K562 (cell line): Measurements from ENCODE around the gene SPECC1L. TPM values are rescaled to one million over a fixed set of nuclear protein-coding genes. Genes with fewer than 3 reads are reported as not detected.

ENCODE experiments used
- DPF2 ChIP-seq: fragments of 450-650 bp; IDR thresholded peaks from 2 replicates; pipeline ENCODE4 v1.6.1; 2016
- L3MBTL2 ChIP-seq: fragments of 450-650 bp; IDR thresholded peaks from 2 replicates; pipeline ENCODE4 v1.6.1; 2016; ENCODE audit warnings: mild to moderate bottlenecking, moderate library complexity
- NR4A1 ChIP-seq, 2 experiments: fragments of 250-450 bp in 1 of 2; fragments of 450-650 bp in 1 of 2; sonication (Bioruptor Pico) in 1 of 2; IDR thresholded peaks; 2 replicates each; pipeline versions ENCODE4 v1.4.0 to v1.6.1; 2016 to 2020; ENCODE audit warnings: mild to moderate bottlenecking in 2 of 2, missing compliant biosample characterization in 1 of 2, missing genetic modification characterization in 1 of 2, moderate library complexity in 1 of 2
- ZNF436 ChIP-seq: fragments of 250-450, 450-650 bp; sonication (Bioruptor Pico); formaldehyde crosslinking; IDR thresholded peaks from 2 replicates; pipeline ENCODE4 v1.7.0; 2020; ENCODE audit warnings: mild to moderate bottlenecking
- polyA plus RNA-seq, 8 experiments: library from polyadenylated mRNA; depleted of rRNA in 4 of 8; stranded (reverse) in 5 of 8; unstranded in 3 of 8; fragments of >200 nt; fragmentation: Nextera tagmentation in 2 of 8; fragmentation: Illumina TruSeq in 1 of 8; extraction: Ambion mirVana in 2 of 8; extraction: Trizol in 1 of 8; gene quantifications; 2 replicates each; pipeline versions ENCODE4 v1.2.1 to v1.2.3, GENCODE V29; 2011 to 2014; ENCODE audit warnings: inconsistent platforms in 1 of 8, missing spikeins in 1 of 8
- total RNA-seq, 7 experiments: library from RNA; depleted of rRNA in 6 of 7; stranded (reverse); fragments of >200 nt in 6 of 7; fragmentation: Illumina TruSeq in 2 of 7; extraction: Trizol in 2 of 7; gene quantifications; 2 replicates each; pipeline versions ENCODE4 v1.2.1 to v1.2.3, GENCODE V29; 2011 to 2021; ENCODE audit warnings: low replicate concordance in 1 of 7
- TF ChIP-seq, protein P1 (sequence below), 2 experiments: fragments of 450-650 bp; IDR thresholded peaks; 2 replicates each; pipeline ENCODE4 v1.6.1; 2018; ENCODE audit warnings: mild to moderate bottlenecking in 2 of 2, low read depth in 1 of 2; ENCODE audit not compliant: partially characterized antibody in 2 of 2
- TF ChIP-seq, protein P2 (sequence below), 2 experiments: IDR thresholded peaks in 1 of 2; conservative IDR thresholded peaks in 1 of 2; 2 replicates each; pipeline ENCODE4 v1.6.1; 2016; ENCODE audit warnings: low read depth in 2 of 2, mild to moderate bottlenecking in 1 of 2, missing compliant biosample characterization in 1 of 2, missing genetic modification characterization in 1 of 2, moderate library complexity in 1 of 2
- TF ChIP-seq, protein P3 (sequence below): fragments of 250-450 bp; sonication (Bioruptor Pico); IDR thresholded peaks from 2 replicates; pipeline ENCODE4 v1.8.0; 2022; ENCODE audit warnings: moderate library complexity, mild to moderate bottlenecking, inconsistent platforms

SPECC1L gene
- total and polyA plus RNA-seq, 9 of the 15 experiments (the other 6 are each of a cell fraction or from before 2014, with no cell fraction given): 1.4 to 27.9 (median 14.5) TPM

DNA sequence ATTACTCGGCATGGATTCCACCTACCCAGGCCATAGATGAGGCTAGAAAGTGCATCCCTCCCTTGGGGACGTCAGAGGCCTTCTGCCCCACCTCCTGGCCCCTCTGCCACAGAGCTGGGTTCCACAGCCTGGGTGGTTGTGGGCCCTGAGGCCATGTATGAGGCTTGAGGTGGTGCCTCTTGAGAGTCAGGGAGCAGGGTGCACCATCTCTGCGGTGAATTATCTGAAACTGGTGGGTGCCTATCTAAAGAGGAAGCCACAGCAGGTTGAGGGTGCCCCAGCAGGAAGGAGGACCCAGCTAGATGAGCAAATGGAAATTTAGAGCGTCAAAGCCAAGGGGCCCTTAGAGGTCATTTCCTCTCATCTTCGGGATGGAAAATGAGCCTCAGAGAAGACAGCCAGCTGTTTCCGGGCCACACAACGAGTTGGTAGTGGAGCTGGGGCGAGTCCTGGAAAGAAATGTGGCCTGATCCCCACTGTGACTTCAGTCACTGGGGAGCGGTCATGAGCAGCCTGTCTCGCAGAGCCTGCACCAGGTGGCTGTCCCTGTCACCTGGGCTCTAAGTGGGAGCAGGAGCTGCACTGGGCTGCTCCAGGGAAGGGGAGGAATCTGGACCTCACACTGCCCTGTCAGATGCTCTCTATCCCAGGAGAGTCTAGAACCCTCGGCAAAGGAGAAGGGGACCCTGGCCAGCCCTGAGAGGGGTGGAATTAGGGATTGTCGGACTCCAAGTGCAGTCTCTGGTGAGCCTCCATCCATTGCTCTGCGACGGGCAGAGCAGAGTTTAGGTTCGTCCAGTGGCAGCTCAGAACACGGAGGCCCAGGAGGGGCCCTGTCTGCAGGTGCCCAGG is 164.1 kb downstream of the SPECC1L start (continued):
- TF ChIP-seq DPF2 (no peak), ZNF436 (CRISPR knock-in tag) (no peak), NR4A1 (CRISPR knock-in tag; IDR thresholded peaks at IDR 0.05) (no peak), NR4A1 (tag; IDR thresholded peaks at IDR 0.05) (no peak), L3MBTL2 (no peak)
- TF ChIP-seq, protein P1, sequence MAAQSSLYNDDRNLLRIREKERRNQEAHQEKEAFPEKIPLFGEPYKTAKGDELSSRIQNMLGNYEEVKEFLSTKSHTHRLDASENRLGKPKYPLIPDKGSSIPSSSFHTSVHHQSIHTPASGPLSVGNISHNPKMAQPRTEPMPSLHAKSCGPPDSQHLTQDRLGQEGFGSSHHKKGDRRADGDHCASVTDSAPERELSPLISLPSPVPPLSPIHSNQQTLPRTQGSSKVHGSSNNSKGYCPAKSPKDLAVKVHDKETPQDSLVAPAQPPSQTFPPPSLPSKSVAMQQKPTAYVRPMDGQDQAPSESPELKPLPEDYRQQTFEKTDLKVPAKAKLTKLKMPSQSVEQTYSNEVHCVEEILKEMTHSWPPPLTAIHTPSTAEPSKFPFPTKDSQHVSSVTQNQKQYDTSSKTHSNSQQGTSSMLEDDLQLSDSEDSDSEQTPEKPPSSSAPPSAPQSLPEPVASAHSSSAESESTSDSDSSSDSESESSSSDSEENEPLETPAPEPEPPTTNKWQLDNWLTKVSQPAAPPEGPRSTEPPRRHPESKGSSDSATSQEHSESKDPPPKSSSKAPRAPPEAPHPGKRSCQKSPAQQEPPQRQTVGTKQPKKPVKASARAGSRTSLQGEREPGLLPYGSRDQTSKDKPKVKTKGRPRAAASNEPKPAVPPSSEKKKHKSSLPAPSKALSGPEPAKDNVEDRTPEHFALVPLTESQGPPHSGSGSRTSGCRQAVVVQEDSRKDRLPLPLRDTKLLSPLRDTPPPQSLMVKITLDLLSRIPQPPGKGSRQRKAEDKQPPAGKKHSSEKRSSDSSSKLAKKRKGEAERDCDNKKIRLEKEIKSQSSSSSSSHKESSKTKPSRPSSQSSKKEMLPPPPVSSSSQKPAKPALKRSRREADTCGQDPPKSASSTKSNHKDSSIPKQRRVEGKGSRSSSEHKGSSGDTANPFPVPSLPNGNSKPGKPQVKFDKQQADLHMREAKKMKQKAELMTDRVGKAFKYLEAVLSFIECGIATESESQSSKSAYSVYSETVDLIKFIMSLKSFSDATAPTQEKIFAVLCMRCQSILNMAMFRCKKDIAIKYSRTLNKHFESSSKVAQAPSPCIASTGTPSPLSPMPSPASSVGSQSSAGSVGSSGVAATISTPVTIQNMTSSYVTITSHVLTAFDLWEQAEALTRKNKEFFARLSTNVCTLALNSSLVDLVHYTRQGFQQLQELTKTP (IDR thresholded peaks at IDR 0.05; ENCODE audit: low read depth in 1 of 2, partially characterized antibody in 2 of 2): no peak
- TF ChIP-seq, protein P2, sequence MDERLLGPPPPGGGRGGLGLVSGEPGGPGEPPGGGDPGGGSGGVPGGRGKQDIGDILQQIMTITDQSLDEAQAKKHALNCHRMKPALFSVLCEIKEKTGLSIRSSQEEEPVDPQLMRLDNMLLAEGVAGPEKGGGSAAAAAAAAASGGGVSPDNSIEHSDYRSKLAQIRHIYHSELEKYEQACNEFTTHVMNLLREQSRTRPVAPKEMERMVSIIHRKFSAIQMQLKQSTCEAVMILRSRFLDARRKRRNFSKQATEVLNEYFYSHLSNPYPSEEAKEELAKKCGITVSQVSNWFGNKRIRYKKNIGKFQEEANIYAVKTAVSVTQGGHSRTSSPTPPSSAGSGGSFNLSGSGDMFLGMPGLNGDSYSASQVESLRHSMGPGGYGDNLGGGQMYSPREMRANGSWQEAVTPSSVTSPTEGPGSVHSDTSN (CRISPR knock-in tag; IDR thresholded peaks at IDR 0.05; ENCODE audit: low read depth): no peak
- TF ChIP-seq, protein P2 (tag; conservative IDR thresholded peaks at IDR 0.05; ENCODE audit: low read depth): no peak
- TF ChIP-seq, protein P3, sequence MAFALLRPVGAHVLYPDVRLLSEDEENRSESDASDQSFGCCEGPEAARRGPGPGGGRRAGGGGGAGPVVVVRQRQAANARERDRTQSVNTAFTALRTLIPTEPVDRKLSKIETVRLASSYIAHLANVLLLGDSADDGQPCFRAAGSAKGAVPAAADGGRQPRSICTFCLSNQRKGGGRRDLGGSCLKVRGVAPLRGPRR (CRISPR knock-in tag): no peak
